Thoracic aorta (tissue), 2 donors: ENCODE results near the gene PITPNC1. TPM values are rescaled to one million over a fixed set of nuclear protein-coding genes. Genes with fewer than 3 reads are reported as not detected.
"Not testable (repeated sequence)": the region's sequence is repeated elsewhere in the genome, so short reads cannot be mapped to it uniquely, and the experiment has no call there.

Experiments
- ATAC-seq: fragments of 150-250 bp; one replicate; pipeline ENCODE4 v1.8.0; 2017; ENCODE audit warnings: low read depth; ENCODE audit not compliant: insufficient number of reproducible peaks, low FRiP score
- DNase-seq: peaks from one replicate; pipeline ENCODE4 v3.0.0-alpha.2; 2020; ENCODE audit warnings: low spot score
- H3K27ac ChIP-seq, 2 donors: fragments of 200-600 bp; sonication (generic); 1 replicate in 1 of 2; 2 replicates in 1 of 2; pipeline ENCODE4 v1.5.1; 2016; ENCODE audit warnings: mild to moderate bottlenecking in 2 of 2, moderate library complexity in 2 of 2
- H3K27me3 ChIP-seq: fragments of 200-600 bp; sonication (generic); replicated peaks from 2 replicates; pipeline ENCODE4 v1.6.0; 2016; ENCODE audit warnings: mild to moderate bottlenecking; ENCODE audit not compliant: insufficient read depth
- H3K36me3 ChIP-seq: fragments of 200-600 bp; sonication (generic); one replicate; pipeline ENCODE4 v1.5.1; 2016
- H3K4me1 ChIP-seq, 2 donors: fragments of 200-600 bp; sonication (generic); 1 replicate in 1 of 2; 2 replicates in 1 of 2; pipeline versions ENCODE4 v1.5.1 to v1.6.0; 2016; ENCODE audit warnings: low read depth in 2 of 2, mild to moderate bottlenecking in 1 of 2; ENCODE audit not compliant: control insufficient read depth in 1 of 2
- H3K4me3 ChIP-seq: fragments of 200-600 bp; sonication (generic); 2 replicates; pipeline ENCODE4 v1.5.1; 2016; ENCODE audit warnings: mild to moderate bottlenecking
- H3K9me3 ChIP-seq: fragments of 200-600 bp; sonication (generic); 2 replicates; pipeline ENCODE4 v1.5.1; 2016
- total RNA-seq, 2 donors: library from RNA; depleted of rRNA; stranded (reverse); fragments of >200 nt; gene quantifications; one replicate each; pipeline versions ENCODE4 v1.1.0 to v1.2.3, GENCODE V29; 2016
- TF ChIP-seq, protein P1 (sequence below): fragments of 200-600 bp; sonication (generic); IDR thresholded peaks from one replicate; pipeline ENCODE4 v1.5.1; 2019; ENCODE audit warnings: antibody characterized with exemption

The PITPNC1 gene
- total RNA-seq, 2 donors from 2014 or later: 8.4 to 28.8 TPM

DNA sequence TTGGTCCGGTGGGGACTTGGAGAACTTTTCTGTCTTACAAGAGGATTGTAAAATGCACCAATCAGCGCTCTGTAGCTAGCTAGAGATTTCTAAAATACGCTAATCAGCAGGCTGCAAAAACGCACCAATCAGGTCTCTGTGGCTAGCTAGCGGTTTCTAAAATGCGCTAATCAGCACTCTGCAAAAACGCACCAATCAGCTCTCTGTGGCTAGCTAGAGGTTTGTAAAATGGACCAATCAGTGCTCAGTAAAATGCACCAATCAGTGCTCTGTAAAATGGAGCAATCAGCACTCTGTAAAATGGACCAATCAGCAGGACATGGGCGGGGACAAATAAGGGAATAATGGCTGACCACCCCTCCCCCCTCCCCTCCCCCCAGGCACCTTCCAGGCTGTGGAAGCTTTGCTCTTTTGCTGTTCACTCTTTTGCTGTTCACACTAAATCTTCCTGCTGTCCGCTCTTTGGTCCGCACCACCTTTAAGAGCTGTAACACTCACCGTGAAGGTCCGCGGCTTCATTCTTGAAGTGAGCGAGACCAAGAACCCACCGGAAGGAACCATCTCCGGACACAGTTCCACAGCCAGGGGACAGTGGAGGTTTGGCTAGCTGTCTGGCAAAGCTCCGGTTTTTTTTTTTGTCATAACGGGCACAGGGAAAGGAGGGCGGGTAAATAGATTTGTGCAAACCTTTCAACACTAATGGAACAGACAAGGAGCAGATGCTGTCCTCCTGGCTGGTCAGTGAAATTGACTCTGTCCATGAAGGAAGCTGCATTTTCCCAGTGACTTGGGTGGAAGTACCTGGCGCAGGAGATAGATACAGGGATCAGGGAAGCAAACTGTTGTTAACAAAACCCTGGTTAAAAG lies 8.3 kb downstream of the PITPNC1 start:
- H3K4me1 ChIP-seq: peaks cover 0 to 4% of the 10 kb centered on the region in 2 donors
- no peak overlapping the region for H3K27ac ChIP-seq
- DNase-seq (no peak), ATAC-seq (no peak)
- H3K27me3 ChIP-seq: no peaks in the 10 kb centered on the region
- no peak overlapping the region for H3K4me3 ChIP-seq
- no peaks in the 10 kb centered on the region for H3K36me3 ChIP-seq
- no peaks in the 10 kb centered on the region for H3K9me3 ChIP-seq
- TF ChIP-seq, protein P1, sequence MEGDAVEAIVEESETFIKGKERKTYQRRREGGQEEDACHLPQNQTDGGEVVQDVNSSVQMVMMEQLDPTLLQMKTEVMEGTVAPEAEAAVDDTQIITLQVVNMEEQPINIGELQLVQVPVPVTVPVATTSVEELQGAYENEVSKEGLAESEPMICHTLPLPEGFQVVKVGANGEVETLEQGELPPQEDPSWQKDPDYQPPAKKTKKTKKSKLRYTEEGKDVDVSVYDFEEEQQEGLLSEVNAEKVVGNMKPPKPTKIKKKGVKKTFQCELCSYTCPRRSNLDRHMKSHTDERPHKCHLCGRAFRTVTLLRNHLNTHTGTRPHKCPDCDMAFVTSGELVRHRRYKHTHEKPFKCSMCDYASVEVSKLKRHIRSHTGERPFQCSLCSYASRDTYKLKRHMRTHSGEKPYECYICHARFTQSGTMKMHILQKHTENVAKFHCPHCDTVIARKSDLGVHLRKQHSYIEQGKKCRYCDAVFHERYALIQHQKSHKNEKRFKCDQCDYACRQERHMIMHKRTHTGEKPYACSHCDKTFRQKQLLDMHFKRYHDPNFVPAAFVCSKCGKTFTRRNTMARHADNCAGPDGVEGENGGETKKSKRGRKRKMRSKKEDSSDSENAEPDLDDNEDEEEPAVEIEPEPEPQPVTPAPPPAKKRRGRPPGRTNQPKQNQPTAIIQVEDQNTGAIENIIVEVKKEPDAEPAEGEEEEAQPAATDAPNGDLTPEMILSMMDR: no peak

DNA sequence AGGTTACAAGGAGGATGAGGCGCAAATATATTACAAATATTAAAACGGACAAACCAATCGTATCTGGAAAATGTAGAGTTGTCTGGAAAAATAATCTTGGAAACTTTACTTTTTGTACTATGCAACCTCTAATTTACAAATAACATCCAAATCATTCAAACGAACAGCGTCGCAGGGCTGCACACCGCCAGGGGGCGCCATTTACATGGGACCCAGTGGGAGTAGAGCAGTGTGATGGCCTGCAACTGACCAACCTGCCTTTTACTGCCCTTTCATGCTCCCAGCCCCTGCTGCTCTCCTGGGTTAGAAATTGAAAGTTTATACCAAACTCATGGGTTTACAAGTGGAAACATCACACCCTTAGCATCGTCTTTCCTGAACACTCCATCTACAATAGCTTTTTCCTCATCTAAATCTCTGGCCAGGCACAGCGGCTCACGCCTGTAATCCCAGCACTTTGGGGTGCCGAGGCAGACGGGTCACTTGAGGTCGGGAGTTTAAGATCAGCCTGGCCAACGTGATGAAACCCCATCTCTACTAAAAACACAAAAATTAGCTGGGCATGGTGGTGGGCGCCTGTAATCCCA lies 10.0 kb downstream of the PITPNC1 start:
- Histone ChIP-seq H3K4me1 (peaks cover 4 to 7% of the 10 kb centered on the region in 2 donors), H3K36me3 (no peaks in the 10 kb centered on the region), H3K27ac (no peak overlapping the region), H3K9me3 (no peaks in the 10 kb centered on the region), H3K4me3 (no peak overlapping the region), H3K27me3 (no peaks in the 10 kb centered on the region)
- DNase-seq: no peak
- no peak for ATAC-seq
- TF ChIP-seq, protein P1: peak; percentile 35

DNA sequence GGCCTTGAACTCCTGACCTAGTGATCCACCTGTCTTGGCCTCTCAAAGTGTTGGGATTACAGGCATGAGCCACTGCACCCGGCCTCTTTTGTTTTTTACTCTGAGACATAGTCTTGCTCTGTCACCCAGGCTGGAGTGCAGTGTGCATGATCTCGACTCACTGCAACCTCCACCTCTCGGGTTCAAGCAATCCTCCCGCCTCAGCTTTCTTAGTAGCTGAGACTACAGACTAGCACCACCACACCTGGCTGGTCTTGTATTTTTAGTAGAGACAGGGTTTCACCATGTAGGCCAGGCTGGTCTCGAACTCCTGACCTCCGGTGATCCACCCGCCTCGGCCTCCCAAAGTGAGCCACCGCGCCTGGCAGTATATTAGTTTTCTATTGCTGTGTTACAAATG lies 11.5 kb downstream of the PITPNC1 start:
- not testable (repeated sequence) for H3K4me3 ChIP-seq, H3K27me3 ChIP-seq, H3K27ac ChIP-seq, H3K9me3 ChIP-seq, H3K4me1 ChIP-seq, H3K36me3 ChIP-seq, DNase-seq, ATAC-seq

DNA sequence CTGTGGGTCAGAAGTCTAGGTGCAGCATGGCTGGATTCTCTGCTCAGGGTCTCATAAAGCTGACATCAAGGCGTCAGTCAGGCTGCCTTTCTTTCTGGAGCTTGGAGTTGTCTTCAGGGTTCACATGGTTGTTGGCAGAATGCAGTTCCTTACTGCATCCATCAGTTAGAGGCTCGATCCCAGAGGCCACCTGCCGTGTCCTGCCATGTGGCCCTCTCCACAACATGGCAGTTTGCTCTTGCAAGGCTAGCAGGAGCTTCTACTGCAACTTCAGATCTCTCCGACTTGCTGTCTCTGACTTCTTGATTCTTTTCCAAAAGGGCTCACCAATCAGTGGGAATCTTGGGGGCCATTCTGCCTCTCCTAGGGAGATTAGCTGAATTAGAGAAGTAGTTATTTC lies 11.9 kb downstream of the PITPNC1 start:
- DNase-seq: no peak
- ATAC-seq: no peak
- TF ChIP-seq, protein P1: no peak

DNA sequence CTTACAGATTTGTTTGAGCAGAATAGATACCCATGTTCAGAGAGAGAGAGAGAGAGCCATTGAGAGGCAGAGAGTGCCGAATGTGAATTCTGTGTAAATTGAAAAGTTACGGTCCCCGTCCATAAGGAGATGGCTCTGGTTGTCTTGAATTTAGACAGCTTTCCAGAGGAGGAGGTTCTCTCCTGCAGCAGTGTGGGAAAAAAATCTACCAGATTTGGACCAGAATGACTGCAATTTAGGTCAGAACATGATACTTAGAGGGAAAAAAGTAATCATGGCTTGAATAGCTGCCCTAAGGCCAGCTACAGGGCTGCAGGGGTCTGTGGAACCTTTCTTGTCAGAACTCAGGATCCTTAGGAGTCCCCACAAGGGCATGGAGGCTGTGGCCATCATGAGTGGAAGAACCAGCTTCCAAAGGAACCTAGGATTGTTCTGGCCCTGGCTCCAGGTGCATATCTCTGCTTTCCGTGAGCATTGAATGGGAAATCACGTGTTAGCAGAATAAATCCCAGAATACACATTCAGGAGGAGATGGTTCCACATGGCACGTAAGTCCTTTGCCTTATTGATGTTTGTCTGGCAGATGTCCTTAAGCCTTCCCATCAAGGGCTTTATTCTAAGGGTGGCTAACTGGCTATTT lies 13.0 kb downstream of the PITPNC1 start:
- no peaks in the 10 kb centered on the region for H3K27me3 ChIP-seq
- peak overlapping the region; percentile 22 for H3K4me3 ChIP-seq
- H3K4me1 ChIP-seq: peaks cover 4 to 7% of the 10 kb centered on the region in 2 donors
- no peaks in the 10 kb centered on the region for H3K9me3 ChIP-seq
- TF ChIP-seq, protein P1: no peak
- ATAC-seq (no peak), DNase-seq (no peak)
- no peak overlapping the region for H3K27ac ChIP-seq
- no peaks in the 10 kb centered on the region for H3K36me3 ChIP-seq

More for the DNA sequence above, 11.9 kb downstream of the PITPNC1 start:
- H3K27ac ChIP-seq: no peak overlapping the region
- H3K27me3 ChIP-seq: no peaks in the 10 kb centered on the region
- H3K4me3 ChIP-seq: no peak overlapping the region
- no peaks in the 10 kb centered on the region for H3K36me3 ChIP-seq
- H3K4me1 ChIP-seq: peaks cover 4 to 7% of the 10 kb centered on the region in 2 donors
- H3K9me3 ChIP-seq: no peaks in the 10 kb centered on the region
